IgD-negative memory B cell (primary cell): ENCODE data around the gene PRKAG1. TPM values are rescaled to one million over a fixed set of nuclear protein-coding genes. Genes with fewer than 3 reads are reported as not detected.

Source experiments
- H3K27ac Mint-ChIP-seq, 3 donors: one replicate each; pipeline ENCODE4 v1.8.0; 2020 to 2022; ENCODE audit warnings: mild to moderate bottlenecking in 3 of 3, mixed read lengths in 3 of 3, moderate library complexity in 1 of 3
- H3K27me3 Mint-ChIP-seq: one replicate; pipeline ENCODE4 v1.8.0; 2021; ENCODE audit warnings: mixed read lengths
- H3K36me3 Mint-ChIP-seq: one replicate; pipeline ENCODE4 v1.8.0; 2020; ENCODE audit warnings: mild to moderate bottlenecking, mixed read lengths
- H3K4me1 Mint-ChIP-seq, 3 donors: one replicate each; pipeline ENCODE4 v1.8.0; 2020 to 2022; ENCODE audit warnings: mixed read lengths in 3 of 3, mild to moderate bottlenecking in 1 of 3
- H3K4me3 Mint-ChIP-seq, 4 donors: one replicate each; pipeline ENCODE4 v1.8.0; 2020 to 2022; ENCODE audit warnings: mild to moderate bottlenecking in 4 of 4, mixed read lengths in 4 of 4, moderate library complexity in 3 of 4
- H3K9me3 Mint-ChIP-seq, 3 donors: one replicate each; pipeline ENCODE4 v1.8.0; 2020 to 2021; ENCODE audit warnings: mixed read lengths in 3 of 3, mild to moderate bottlenecking in 1 of 3
- polyA plus RNA-seq: library from polyadenylated mRNA; unstranded; fragments of 300-500 nt; fragmentation: Illumina TruSeq; gene quantifications from one replicate; pipeline ENCODE4 v1.2.3, GENCODE V29; 2021

PRKAG1 gene
- polyA plus RNA-seq, 1 donor from 2014 or later = 45.6 TPM

DNA sequence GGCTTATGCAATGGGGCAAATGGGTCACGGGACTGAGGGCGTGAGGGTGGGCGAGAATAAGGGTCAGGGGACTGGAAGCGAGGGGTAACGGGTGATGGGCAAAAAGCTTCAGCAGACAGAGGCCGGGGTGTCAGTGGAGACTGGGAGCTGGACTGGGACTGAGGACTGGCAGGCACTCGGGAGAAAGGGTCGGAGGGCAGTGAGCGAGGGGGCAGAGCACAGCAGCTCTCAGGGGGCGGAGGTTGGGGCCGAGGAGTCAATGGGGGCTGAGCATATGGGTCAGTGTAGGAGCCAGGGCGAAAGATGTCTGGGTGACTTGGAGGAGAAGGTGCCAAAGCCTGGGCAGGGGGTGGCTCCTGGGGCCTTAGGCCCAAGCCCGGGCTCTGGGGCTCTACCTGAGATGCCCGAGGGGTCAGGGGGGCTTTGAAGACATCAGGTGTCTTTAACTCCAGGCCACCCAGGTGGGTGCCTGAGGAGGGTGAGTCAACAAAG lies 21.8 kb upstream of the PRKAG1 start:
- no peak overlapping the region for H3K4me3 Mint-ChIP-seq
- no peaks in the 10 kb centered on the region for H3K9me3 Mint-ChIP-seq
- peaks cover 0 to 4% (median 0%) of the 10 kb centered on the region in 3 donors for H3K4me1 Mint-ChIP-seq
- no peaks in the 10 kb centered on the region for H3K27me3 Mint-ChIP-seq
- peaks cover 6% of the 10 kb centered on the region for H3K36me3 Mint-ChIP-seq
- peak overlapping the region in 1 of 3 donors; percentile 91 for H3K27ac Mint-ChIP-seq

DNA sequence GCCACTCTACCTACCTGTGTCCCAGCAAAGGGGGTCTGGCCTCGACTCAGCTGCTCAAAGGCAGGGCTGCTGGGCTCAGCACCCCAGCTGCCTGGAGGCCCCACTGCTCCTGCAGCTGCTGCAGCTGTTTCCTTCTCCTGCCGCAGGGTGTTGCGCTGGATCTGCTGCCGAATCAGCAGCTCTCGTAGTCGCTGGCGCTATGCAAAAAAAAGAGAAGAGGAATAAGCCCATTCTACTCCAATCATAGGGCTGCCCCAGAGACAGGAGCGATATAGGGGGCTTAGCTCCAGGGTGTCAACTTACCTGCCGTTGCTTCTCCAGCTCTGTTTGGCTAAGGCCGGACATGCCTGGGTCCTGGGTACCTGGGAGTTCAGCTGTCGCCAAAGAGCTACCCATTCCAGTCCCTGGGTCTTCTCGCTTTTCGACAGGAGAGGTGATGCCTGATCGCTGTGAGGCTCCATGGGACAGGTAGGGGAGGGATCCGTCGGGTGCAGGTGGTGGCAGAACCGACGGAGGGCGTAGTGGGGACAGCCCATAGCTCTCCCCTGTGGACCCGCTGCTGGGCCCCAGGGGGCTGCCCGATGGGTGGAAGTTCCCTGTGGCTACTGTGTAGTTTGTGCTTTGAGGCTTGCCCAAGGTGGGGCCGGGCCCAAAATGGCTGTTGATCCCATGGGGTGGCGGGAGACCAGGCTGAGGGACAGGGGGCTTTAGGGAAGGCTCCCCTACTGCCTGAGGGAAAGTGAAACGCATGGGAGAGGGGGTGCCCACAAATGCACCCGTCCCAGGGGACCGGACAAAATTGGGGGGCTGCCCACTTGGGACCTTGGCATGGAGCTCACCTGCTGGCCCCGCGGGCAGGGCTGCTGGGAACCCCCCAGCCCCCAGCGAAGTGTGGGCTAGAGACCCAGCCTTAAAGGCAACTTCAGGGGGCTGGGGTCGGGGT lies 21.1 kb upstream of the PRKAG1 start:
- Mint-ChIP-seq H3K27me3 (no peaks in the 10 kb centered on the region), H3K4me1 (peaks cover 0 to 4% (median 0%) of the 10 kb centered on the region in 3 donors), H3K27ac (peak overlapping the region in 1 of 3 donors; percentile 91), H3K36me3 (peaks cover 5% of the 10 kb centered on the region), H3K4me3 (no peak overlapping the region), H3K9me3 (no peaks in the 10 kb centered on the region)

DNA sequence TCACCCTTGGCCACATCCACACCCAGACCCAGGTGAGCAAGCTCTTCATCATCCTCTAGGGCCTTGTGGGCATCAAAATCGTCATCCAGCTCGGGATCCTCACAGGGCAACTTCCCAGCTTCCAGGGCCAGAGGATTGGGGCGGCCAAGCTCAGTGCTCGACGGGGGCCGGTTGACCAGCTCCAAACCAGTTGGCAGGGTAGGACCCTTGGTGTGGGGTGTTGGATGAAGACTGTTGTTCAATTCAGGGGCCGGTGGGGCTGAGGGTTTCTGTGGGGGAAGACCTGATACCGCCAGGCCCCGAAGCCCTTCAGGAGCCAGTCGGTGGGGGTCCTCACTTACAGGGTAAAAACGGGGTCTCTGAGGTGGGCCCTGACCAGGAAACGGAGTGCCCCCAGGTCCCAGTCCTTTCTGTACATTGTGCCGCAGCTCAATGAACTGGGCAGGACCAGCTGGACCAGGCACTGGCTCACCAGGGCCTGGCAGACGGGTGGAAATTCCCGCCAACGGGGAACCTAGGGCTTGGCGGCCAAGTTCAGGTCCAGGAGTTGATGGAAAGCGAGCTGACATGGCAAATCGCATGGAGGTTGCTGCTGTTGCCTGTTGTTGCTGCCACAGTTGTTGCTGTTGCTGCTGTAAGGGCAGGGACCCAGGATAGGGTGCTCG lies 19.8 kb upstream of the PRKAG1 start:
- H3K4me3 Mint-ChIP-seq = no peak overlapping the region
- peaks cover 0 to 1% (median 0%) of the 10 kb centered on the region in 3 donors for H3K4me1 Mint-ChIP-seq
- H3K27ac Mint-ChIP-seq = peak overlapping the region in 1 of 3 donors; percentile 19
- no peaks in the 10 kb centered on the region for H3K9me3 Mint-ChIP-seq
- H3K27me3 Mint-ChIP-seq = no peaks in the 10 kb centered on the region
- peaks cover 3% of the 10 kb centered on the region for H3K36me3 Mint-ChIP-seq

DNA sequence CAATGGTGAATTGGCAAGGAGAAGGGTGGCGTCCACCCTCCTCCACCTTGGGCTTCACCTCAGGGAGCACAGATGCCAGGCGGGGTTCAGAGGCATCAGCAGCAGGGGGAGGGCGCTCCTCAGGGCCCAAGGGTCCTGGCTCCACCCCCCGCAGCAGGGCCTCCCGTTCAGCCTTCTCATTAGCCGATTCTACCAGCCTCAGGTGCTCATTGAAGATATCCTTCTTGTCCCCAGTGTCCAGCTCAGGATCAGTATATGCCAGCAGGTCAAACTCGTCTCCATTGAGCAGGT lies 19.3 kb upstream of the PRKAG1 start:
- H3K36me3 Mint-ChIP-seq = peaks cover 3% of the 10 kb centered on the region
- no peaks in the 10 kb centered on the region for H3K9me3 Mint-ChIP-seq
- H3K4me1 Mint-ChIP-seq = peaks cover 0 to 1% (median 0%) of the 10 kb centered on the region in 3 donors
- no peak overlapping the region for H3K27ac Mint-ChIP-seq
- H3K27me3 Mint-ChIP-seq = no peaks in the 10 kb centered on the region
- no peak overlapping the region for H3K4me3 Mint-ChIP-seq

DNA sequence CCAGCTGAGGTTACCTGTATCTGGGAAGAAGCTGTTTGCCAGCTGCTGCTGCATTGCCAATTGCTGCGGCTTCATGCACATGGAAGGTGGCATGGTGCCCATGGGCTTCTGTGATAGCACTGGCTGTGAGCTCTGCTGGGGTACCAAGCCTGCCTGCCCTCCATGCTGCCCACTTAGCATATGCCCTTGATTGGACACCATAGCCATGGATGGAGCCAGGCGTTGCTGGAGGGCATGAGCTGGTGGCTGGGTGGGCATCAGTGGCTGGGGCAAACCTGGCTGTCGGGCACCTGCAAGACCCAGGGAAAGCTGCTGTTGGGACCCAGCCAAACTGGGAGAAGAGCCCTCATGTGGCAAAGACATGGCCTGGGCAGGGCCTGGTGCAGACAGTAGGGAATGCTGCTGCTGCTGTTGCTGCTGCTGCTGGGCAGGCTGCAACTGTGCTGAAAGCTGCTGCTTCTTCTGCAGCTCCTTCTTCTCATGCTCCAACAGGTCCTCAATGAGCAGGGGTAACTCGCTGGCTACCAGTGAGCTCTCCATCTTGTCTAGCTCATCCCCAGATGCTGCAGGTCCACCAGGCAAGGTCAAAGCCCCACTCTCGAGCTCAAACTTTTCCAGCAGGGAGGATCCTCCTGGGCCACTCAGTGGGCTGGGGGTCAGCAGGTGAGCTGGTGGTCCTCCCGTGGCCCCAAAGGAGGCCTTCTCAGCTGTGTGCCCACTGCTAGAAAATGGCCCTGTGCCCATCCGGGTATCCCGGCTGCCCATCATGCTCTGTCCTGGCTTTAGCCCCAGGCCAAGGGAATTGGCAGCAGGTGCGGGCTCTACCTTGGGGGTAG lies 18.8 kb upstream of the PRKAG1 start:
- Mint-ChIP-seq H3K4me1 (peaks cover 0 to 1% (median 0%) of the 10 kb centered on the region in 3 donors), H3K9me3 (no peaks in the 10 kb centered on the region), H3K4me3 (no peak overlapping the region), H3K27ac (no peak overlapping the region), H3K36me3 (peaks cover 3% of the 10 kb centered on the region), H3K27me3 (no peaks in the 10 kb centered on the region)

DNA sequence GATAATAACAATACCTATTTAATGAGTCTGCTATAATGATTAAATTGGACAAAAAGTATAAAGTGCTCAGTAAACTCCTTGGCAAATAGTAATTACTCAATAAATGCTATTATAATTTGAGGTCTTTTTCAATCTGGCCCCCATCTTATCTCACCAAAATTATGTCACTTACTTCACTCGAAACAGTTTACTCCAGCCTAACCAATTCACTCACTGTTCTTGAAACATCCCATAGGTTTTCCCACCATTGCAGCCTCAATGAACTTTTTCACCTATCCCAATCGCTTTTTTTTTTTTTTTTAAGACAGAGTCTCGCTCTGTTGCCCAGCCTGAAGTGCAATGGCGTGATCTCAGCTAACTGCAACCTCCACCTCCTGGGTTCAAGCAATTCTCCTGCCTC lies 17.5 kb upstream of the PRKAG1 start:
- Mint-ChIP-seq H3K27me3 (no peaks in the 10 kb centered on the region), H3K36me3 (peaks cover 3% of the 10 kb centered on the region), H3K4me1 (peaks cover 0 to 1% (median 0%) of the 10 kb centered on the region in 3 donors), H3K27ac (no peak overlapping the region), H3K4me3 (no peak overlapping the region), H3K9me3 (no peaks in the 10 kb centered on the region)

DNA sequence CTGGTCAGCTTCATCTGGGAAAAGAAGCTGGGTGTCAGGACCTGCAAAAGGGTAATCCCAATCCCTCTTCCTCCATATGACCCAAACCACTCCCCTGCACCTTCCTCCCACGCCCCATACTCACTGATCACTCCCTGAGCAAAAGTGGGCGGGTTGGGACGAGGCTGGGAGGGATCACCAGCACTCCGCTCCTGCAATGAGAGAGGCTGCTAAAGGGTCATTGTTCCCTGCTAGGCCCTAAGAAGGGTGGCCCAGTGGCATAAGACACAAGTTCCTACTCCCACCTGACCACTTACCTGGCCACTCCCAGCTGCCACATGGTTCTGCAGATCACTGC lies 15.7 kb upstream of the PRKAG1 start:
- H3K4me1 Mint-ChIP-seq = peaks cover 0 to 4% (median 0%) of the 10 kb centered on the region in 3 donors

DNA sequence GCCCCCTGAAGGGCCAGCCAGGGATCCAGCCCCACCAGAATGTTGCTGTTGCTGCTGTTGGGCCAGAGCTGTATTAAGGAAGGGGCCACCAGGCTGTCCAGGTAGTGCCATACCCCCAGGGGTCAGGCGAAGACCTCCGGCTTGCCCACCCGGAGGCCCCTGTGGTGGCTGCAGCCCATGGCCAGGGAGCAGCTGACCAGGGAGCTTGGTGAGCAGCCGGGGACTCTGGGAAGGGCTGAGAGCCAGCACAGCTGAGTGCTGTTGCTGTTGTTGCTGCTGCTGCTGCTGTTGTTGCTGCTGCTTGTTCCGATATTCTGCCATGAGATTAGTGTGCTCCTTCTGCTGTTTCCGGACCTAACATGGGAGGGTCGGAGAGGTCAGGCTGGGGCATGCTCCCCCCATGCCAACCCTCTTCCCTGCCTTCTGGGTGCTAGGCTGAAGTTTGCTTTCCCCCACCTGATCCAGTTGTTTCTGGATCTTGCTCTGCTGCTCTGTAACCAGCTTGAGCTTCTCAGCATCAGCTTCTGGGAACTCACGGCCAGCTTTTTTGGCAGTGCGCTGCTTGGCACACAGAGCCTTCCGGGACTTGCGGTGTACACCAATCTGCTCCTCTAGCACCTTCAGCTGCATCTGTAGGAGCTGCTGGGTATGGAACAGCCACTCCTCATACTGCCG lies 15.2 kb upstream of the PRKAG1 start:
- peaks cover 2% of the 10 kb centered on the region for H3K36me3 Mint-ChIP-seq
- peaks cover 0 to 4% (median 0%) of the 10 kb centered on the region in 3 donors for H3K4me1 Mint-ChIP-seq
- H3K27me3 Mint-ChIP-seq = no peaks in the 10 kb centered on the region
- H3K27ac Mint-ChIP-seq = no peak overlapping the region
- H3K4me3 Mint-ChIP-seq = no peak overlapping the region
- H3K9me3 Mint-ChIP-seq = no peaks in the 10 kb centered on the region

More for the DNA sequence above, 15.7 kb upstream of the PRKAG1 start:
- Mint-ChIP-seq H3K27ac (no peak overlapping the region), H3K4me3 (no peak overlapping the region), H3K36me3 (peaks cover 3% of the 10 kb centered on the region), H3K27me3 (no peaks in the 10 kb centered on the region), H3K9me3 (no peaks in the 10 kb centered on the region)

DNA sequence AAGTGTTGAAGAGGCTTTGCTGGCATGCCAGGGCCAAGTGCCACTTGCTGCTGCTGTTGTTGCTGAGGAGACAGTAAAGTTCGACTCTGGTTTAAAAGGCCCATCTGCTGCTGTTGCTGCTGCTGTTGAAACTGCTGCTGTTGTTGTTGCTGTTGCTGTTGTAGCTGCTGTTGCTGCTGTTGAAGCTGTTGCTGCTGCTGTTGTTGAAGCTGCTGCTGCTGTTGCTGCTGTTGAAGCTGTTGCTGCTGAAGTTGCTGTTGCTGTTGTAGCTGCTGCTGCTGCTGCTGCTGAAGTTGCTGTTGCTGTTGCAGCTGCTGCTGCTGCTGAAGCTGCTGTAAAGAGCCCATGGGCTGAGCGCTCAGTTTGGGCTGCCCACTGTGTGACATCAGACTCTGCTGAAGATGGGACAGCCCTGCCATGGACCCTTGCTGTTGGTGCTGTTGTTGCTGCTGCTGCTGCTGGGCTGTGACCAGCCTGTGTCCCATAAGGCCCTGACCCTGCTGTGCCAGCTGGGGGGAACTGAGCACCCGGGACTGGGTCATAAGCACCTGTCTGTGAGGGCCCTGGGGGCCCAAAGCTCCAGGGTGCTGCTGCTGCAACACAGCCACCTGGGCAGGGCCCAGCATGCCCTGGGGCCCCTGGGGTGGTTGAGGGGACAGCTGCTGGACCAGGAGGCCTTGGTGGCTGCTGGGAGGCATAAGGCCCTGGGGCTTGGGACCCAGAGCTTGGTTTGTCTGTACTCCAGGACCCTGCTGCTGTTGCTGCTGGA lies 14.3 kb upstream of the PRKAG1 start:
- Mint-ChIP-seq H3K27ac (peak overlapping the region in 1 of 3 donors; percentile 51), H3K36me3 (peaks cover 3% of the 10 kb centered on the region), H3K4me1 (peaks cover 0 to 4% (median 0%) of the 10 kb centered on the region in 3 donors), H3K27me3 (no peaks in the 10 kb centered on the region), H3K9me3 (no peaks in the 10 kb centered on the region), H3K4me3 (no peak overlapping the region)

DNA sequence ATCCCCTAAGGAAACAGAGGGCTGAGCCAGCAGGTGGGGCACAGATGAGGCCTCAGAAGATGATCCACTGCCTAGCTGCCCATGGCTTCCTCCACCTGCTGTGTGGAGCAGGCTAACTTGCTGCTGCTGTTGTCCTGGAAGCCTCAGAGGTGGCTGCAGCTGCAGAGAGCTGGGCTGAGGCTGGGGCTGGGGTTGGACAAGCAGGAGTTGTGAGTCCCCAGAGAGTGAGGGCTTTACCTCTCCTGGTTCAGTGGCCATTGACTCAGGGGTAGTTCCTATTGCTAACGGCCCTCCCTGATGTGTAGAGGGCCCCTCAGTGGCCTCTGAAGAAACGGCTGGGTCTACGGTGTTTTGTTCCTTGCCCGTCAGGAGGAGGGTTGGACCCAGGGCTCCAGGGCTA lies 13.7 kb upstream of the PRKAG1 start:
- H3K36me3 Mint-ChIP-seq = peaks cover 5% of the 10 kb centered on the region
- H3K4me3 Mint-ChIP-seq = no peak overlapping the region
- peaks cover 0 to 4% (median 0%) of the 10 kb centered on the region in 3 donors for H3K4me1 Mint-ChIP-seq
- H3K27ac Mint-ChIP-seq = no peak overlapping the region
- no peaks in the 10 kb centered on the region for H3K27me3 Mint-ChIP-seq
- H3K9me3 Mint-ChIP-seq = no peaks in the 10 kb centered on the region

DNA sequence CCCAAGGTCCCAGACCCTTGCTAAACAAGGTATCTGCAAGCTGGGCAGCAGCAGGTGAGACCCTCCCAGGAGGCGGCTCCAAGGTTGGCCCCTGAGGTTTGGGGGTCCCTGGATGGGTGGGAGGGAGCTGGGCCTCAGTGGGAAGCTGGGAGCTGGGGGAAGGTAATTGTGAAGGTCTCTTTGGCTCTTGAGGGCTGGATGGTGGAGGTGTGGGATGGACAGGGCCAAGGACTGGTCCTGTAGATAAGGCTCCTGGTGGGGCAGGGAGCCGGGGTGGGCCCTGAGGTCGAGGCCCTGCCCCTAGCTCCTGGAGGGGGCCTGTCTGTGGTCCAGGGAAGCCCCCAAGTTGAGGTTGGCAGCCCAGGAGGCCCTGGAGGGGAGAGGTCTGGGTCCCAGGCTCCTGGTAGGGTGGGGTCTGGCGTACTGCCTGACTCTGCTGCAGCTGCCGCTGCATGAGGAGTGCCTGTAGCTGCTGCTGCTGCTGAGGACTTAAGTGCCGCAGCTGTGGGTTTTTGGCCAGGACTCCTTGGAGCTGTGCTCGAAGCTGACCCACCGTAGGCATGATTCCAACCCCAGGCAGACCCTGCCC lies 13.1 kb upstream of the PRKAG1 start:
- H3K36me3 Mint-ChIP-seq = peaks cover 5% of the 10 kb centered on the region
- peaks cover 0 to 4% (median 0%) of the 10 kb centered on the region in 3 donors for H3K4me1 Mint-ChIP-seq
- no peaks in the 10 kb centered on the region for H3K27me3 Mint-ChIP-seq
- H3K4me3 Mint-ChIP-seq = no peak overlapping the region
- no peaks in the 10 kb centered on the region for H3K9me3 Mint-ChIP-seq
- H3K27ac Mint-ChIP-seq = no peak overlapping the region

DNA sequence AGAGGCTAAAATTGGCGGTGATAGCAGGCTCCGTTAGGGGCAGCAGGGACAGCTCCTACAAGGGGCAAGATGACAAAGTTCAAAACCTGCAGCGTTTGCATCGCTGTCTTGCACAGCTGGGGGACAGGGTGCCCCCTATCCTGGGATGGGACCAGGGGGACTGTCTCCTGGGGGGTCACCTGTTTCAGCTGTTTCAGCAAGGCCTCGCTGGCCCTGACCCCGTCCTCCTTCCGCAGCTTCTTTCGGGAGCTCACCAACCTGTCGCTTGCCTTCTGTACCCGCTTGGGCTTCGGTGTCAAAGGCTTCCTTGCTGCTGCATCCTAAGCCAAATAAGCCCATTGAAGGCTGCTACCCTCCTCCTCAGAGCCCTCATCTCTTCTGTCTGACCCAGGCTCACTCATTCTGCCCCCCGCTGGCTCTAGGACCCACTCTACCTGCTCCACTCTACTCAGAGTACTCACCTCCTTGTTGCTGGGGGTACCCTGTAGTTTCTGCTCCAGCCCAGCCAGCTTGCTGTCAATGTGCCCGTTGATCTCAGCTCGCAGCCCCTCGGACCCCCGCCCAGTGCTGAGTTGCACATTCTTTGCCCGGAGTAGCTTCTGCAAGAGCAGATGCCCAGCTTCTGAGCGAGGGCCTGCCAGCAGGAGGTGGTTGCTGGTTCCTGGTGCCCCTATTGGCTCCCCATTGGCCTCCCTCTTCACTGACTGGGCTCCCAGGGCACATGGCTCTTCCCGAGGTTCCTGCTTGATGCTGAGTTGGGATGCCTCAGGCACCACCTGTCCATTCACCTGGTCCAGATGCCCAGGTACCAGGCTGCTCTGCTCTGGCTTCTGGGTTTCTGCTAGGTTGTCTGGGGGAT lies 12.4 kb upstream of the PRKAG1 start:
- Mint-ChIP-seq H3K9me3 (no peaks in the 10 kb centered on the region), H3K4me1 (peaks cover 0 to 3% (median 0%) of the 10 kb centered on the region in 3 donors), H3K27ac (peak overlapping the region in 1 of 3 donors; percentile 92), H3K4me3 (no peak overlapping the region), H3K27me3 (no peaks in the 10 kb centered on the region), H3K36me3 (peaks cover 5% of the 10 kb centered on the region)

DNA sequence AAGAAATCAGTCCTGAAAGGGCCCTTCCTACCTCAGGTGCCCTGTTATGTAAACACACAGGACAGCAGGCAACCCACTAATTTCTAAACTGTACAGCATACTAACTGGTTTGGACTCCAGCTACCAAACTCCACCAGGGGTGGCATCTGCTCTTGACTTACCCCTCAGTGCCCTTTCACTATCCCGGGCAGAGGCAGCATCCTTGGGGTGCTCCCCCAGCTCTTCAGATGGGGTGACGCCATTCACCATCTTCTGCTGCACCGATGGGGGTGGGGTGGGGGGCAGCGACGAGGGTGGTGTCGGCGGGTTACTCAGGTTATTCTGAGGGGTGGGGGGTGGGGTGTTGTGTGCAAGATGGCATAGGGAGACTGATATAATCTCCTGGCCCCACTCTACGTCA lies 11.5 kb upstream of the PRKAG1 start:
- Mint-ChIP-seq H3K9me3 (no peaks in the 10 kb centered on the region), H3K4me1 (peaks cover 0 to 3% (median 2%) of the 10 kb centered on the region in 3 donors), H3K36me3 (peaks cover 5% of the 10 kb centered on the region), H3K4me3 (no peak overlapping the region), H3K27ac (peak overlapping the region; percentile 58 to 77 (median 63)), H3K27me3 (no peaks in the 10 kb centered on the region)
